ENCODE results near the gene TNFSF8.

DNA sequence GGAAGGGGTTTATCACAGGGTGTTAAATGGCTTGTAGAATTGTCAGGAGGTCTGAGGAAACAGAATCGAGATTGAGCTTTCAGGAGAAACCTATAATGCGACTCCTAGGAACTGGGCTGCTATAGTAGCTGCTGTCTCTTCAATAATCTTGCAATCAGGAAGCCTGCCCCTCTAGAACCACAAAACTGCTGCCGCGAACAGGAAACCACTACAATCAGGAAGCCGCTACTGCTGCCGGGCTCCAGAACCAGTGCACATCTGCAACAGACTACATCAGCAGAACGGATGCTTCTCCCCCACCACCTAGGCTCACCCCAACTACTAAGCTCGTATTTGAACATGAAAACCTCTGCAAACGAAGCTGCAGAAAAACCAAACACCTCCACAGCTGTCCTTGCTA lies 31.6 kb downstream of the TNFSF8 start:
- TF ChIP-seq, protein P1, sequence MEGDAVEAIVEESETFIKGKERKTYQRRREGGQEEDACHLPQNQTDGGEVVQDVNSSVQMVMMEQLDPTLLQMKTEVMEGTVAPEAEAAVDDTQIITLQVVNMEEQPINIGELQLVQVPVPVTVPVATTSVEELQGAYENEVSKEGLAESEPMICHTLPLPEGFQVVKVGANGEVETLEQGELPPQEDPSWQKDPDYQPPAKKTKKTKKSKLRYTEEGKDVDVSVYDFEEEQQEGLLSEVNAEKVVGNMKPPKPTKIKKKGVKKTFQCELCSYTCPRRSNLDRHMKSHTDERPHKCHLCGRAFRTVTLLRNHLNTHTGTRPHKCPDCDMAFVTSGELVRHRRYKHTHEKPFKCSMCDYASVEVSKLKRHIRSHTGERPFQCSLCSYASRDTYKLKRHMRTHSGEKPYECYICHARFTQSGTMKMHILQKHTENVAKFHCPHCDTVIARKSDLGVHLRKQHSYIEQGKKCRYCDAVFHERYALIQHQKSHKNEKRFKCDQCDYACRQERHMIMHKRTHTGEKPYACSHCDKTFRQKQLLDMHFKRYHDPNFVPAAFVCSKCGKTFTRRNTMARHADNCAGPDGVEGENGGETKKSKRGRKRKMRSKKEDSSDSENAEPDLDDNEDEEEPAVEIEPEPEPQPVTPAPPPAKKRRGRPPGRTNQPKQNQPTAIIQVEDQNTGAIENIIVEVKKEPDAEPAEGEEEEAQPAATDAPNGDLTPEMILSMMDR (IDR thresholded peaks at IDR 0.05), result no peak
- no peak for TF ChIP-seq EP300 (IDR thresholded peaks at IDR 0.05)

Measured in sigmoid colon (tissue), 4 donors.